Esophagus squamous epithelium (tissue), 5 donors: ENCODE data around the gene CDIP1. TPM values are rescaled to one million over a fixed set of nuclear protein-coding genes. Genes with fewer than 3 reads are reported as not detected.
A peak's percentile ranks its signal among the peaks of the same experiment; 100 is the strongest.

ENCODE experiments used
- DNase-seq: peaks from one replicate; lab custom pipeline; 2025; lab: John Stamatoyannopoulos, UW
- H3K27ac ChIP-seq, 4 donors: fragments of 200-600 bp; sonication (generic); one replicate each; pipeline ENCODE4 v1.5.1; 2016 to 2019; ENCODE audit warnings: mild to moderate bottlenecking in 1 of 4
- H3K27me3 ChIP-seq, 4 donors: fragments of 200-600 bp; sonication (generic); 1 replicate in 3 of 4; 2 replicates in 1 of 4; pipeline versions ENCODE4 v1.5.1 to v1.6.0; 2017 to 2021; ENCODE audit warnings: antibody characterized with exemption in 1 of 4
- H3K36me3 ChIP-seq, 3 donors: fragments of 200-600 bp; sonication (generic); one replicate each; pipeline ENCODE4 v1.5.1; 2016 to 2019
- H3K4me1 ChIP-seq, 3 donors: fragments of 200-600 bp; sonication (generic); one replicate each; pipeline ENCODE4 v1.5.1; 2017 to 2019
- H3K4me3 ChIP-seq, 4 donors: fragments of 200-600 bp; sonication (generic); 1 replicate in 3 of 4; 2 replicates in 1 of 4; pipeline ENCODE4 v1.5.1; 2016 to 2019; ENCODE audit warnings: mild to moderate bottlenecking in 2 of 4, moderate library complexity in 1 of 4
- H3K9me3 ChIP-seq, 3 donors: fragments of 200-600 bp; sonication (generic); one replicate each; pipeline ENCODE4 v1.5.1; 2016 to 2019
- POLR2A ChIP-seq, 4 donors: fragments of 450-650 bp; IDR thresholded peaks; one replicate each; pipeline ENCODE4 v1.6.1; 2017; ENCODE audit warnings: antibody characterized with exemption in 4 of 4, mild to moderate bottlenecking in 4 of 4, moderate library complexity in 3 of 4
- WGBS, 2 donors: methylation state at CpG; one replicate each; pipeline ENCODE4 v1.1.5; 2018; 5-methylcytosine and 5-hydroxymethylcytosine counted together
- intact Hi-C: fragments of 100-400 bp; cut with DNase I; formaldehyde crosslinking; loops from one replicate; pipeline ENCODE4 v1.15.0; 2022
- total RNA-seq, 4 donors: library from RNA; depleted of rRNA; stranded (reverse); fragments of >200 nt; gene quantifications; one replicate each; pipeline ENCODE4 v1.1.0, GENCODE V29; 2016
- TF ChIP-seq, protein P1 (sequence below), 6 experiments: fragments of 450-650 bp in 4 of 6; fragments of 200-600 bp in 2 of 6; sonication (generic) in 2 of 6; IDR thresholded peaks; one replicate each; pipeline ENCODE4 v1.5.1; 2016 to 2019; ENCODE audit warnings: antibody characterized with exemption in 6 of 6, mild to moderate bottlenecking in 4 of 6, moderate library complexity in 4 of 6
- donor health status: DM: yes; HTN: yes; CAD: no.

CDIP1 gene
- total RNA-seq, 4 donors from 2014 or later, result 10.2 to 26.5 (median 16.5) TPM

DNA sequence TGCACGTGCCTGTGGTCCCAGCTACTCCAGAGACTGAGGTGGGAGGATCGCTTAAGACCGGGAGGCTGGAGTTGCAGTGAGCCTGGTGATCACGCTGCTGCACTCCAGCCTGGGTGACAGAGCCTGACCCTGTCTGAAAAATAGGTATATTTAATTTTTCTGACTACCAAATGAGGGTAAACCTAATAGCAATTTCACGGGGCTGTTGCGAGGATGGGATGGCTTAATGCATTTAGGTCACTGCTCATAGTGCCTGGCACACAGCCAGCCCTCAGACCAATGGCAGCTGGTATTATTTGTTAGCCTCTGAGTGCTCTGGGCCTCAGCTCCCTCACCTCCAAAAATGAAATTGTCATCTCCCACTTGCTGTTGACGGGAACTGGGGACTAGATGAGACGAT lies 5.9 kb upstream of the CDIP1 start:
- TF ChIP-seq, protein P1, sequence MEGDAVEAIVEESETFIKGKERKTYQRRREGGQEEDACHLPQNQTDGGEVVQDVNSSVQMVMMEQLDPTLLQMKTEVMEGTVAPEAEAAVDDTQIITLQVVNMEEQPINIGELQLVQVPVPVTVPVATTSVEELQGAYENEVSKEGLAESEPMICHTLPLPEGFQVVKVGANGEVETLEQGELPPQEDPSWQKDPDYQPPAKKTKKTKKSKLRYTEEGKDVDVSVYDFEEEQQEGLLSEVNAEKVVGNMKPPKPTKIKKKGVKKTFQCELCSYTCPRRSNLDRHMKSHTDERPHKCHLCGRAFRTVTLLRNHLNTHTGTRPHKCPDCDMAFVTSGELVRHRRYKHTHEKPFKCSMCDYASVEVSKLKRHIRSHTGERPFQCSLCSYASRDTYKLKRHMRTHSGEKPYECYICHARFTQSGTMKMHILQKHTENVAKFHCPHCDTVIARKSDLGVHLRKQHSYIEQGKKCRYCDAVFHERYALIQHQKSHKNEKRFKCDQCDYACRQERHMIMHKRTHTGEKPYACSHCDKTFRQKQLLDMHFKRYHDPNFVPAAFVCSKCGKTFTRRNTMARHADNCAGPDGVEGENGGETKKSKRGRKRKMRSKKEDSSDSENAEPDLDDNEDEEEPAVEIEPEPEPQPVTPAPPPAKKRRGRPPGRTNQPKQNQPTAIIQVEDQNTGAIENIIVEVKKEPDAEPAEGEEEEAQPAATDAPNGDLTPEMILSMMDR (IDR thresholded peaks at IDR 0.05), result no peak
- no peak for TF ChIP-seq POLR2A (IDR thresholded peaks at IDR 0.05)
- Histone ChIP-seq H3K9me3 (peaks cover 0 to 10% (median 9%) of the 10 kb centered on the region in 3 donors), H3K4me1 (peaks cover 0 to 7% (median 0%) of the 10 kb centered on the region in 3 donors), H3K4me3 (no peak overlapping the region), H3K36me3 (no peaks in the 10 kb centered on the region), H3K27ac (no peak overlapping the region), H3K27me3 (no peaks in the 10 kb centered on the region)
- WGBS, 2 donors, result 76 to 86% methylated on average over 7 to 8 of the region's 8 CpGs
- DNase-seq, result no peak
- intact Hi-C loops, result no loop called here

DNA sequence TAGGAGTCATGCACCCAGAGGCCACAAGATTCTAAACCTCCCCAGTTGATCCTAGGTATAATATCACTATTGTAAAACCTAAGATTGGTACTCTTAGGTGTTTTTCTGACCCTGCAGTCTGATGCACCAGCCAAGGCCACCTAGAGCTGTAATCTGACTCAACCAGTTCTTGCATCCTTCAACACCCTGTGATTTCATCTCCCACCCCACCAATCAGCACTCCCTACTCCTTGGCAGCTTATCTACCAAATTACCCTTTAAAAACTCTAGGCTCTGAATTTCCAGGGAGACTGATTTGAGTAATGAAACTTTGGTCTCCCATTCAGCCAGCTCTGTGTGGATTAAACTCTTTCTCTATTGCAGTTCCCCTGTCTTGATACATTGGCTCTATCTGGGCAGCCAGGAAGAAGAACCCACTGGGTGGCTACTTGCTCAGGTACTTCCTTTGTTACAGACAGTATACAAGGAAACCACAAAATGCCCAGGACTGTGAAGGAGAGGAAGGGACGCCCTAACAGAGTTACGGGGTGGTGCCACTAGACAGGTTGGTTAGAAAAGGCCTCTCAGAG lies 1.2 kb upstream of the CDIP1 start:
- 80 to 91% methylated on average over 2 of the region's 2 CpGs for WGBS, 2 donors
- Histone ChIP-seq H3K27me3 (no peaks in the 10 kb centered on the region), H3K27ac (no peak overlapping the region), H3K4me3 (no peak overlapping the region), H3K4me1 (peaks cover 10 to 40% (median 17%) of the 10 kb centered on the region in 3 donors), H3K9me3 (peaks cover 0 to 12% (median 10%) of the 10 kb centered on the region in 3 donors), H3K36me3 (no peaks in the 10 kb centered on the region)
- intact Hi-C loops, result no loop called here
- no peak for DNase-seq
- no peak for TF ChIP-seq POLR2A (IDR thresholded peaks at IDR 0.05)
- TF ChIP-seq, protein P1 (IDR thresholded peaks at IDR 0.05), result no peak

DNA sequence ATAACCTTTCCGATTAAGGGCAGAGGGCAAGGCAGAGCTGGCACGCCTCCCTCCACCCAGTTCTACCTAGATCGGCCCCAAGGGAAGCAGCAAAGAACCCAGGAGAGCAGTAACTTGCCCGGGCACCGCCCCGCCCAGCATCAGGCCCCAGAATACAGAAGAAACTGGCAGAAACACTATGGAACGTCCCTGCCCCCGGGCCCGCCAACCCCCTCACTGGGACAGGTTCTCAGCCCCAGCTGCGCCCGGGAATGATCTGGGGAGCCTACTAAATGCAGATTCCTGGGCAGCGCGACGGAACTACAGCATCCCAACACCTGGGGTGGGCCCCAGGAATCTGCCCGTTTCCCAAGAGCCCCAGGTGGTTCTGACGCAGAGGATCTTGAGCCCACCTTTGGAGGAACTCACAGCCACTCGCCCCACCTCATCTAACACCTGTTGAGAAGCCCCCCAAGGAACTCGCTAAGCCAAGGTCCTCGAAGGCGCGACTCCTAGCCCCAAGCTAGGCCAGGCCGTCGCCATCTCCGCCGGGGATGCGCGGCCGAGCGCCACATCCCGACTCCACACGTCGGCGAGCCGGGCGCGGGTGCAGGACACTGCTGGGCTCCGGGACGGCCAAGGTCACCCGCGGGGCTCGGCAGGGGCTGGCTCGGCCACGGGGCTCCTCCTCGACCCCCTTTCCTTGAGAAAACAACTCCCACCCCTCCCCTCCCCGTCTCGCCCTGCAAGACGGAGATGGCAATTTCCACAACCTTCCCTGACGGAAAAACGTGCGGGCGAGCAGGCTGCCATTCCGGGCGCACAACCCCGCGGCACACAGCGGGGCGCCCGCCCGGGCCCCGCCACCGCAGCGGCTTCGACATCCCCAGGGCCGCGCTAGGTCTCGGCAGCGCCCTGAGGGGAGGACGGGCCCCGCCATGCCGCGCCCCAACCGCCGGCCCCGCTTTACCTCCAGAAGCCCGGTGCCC lies 913 bp downstream of the CDIP1 start:
- no peak for TF ChIP-seq POLR2A (IDR thresholded peaks at IDR 0.05)
- TF ChIP-seq, protein P1 (IDR thresholded peaks at IDR 0.05), result no peak
- Histone ChIP-seq H3K36me3 (peaks cover 0 to 10% (median under 1%) of the 10 kb centered on the region in 3 donors), H3K4me1 (peaks cover 10 to 48% (median 17%) of the 10 kb centered on the region in 3 donors), H3K27me3 (no peaks in the 10 kb centered on the region), H3K4me3 (peak overlapping the region; percentile 62 to 93 (median 72)), H3K27ac (peak overlapping the region; percentile 90 to 97 (median 94)), H3K9me3 (peaks cover 0 to 12% (median 10%) of the 10 kb centered on the region in 3 donors)
- no peak for DNase-seq
- intact Hi-C loops, result no loop called here
- 11 to 25% methylated on average over 10 to 20 of the region's 75 CpGs for WGBS, 2 donors

DNA sequence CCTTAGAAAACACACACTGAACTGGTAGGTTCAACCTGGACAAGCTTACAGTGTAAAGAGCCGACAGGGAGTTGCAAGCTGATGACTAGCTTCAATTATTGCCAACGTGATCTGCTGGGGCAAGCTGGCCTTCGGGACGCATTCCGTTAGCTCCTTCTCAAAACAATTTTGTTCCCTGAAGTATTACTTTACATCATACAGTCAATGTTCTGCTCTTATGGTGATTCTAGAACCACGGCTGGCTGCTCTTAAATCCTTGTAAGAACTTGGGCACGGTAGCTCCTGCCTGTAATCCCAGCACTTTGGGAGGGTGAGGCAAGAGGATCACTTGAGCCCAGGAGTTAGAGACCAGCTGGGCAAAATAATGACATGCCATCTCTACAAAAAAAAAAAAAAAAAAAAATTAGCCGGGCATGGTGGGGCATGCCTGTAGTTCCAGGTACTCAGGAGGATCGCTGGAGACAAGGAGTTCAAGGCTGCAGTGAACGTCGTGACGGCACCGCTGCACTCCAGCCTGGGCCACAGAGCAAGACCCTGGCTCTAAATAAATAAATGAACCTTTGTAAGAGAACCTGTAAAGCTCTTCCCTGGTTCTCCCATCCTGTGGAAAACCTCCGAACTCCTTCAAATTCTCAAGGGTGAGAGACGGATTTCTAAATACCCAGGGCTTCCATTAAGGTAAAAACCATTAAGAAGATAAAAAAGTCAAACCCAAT lies 2.0 kb downstream of the CDIP1 start:
- H3K27ac ChIP-seq, result peak overlapping the region; percentile 90 to 97 (median 94)
- intact Hi-C loops, result no loop called here
- H3K4me3 ChIP-seq, result peak overlapping the region; percentile 62 to 93 (median 72)
- DNase-seq, result no peak
- 36 to 40% methylated on average over 14 to 15 of the region's 15 CpGs for WGBS, 2 donors
- no peak for TF ChIP-seq POLR2A (IDR thresholded peaks at IDR 0.05)
- TF ChIP-seq, protein P1 (IDR thresholded peaks at IDR 0.05), result no peak
- peaks cover 0 to 20% (median 7%) of the 10 kb centered on the region in 3 donors for H3K36me3 ChIP-seq
- no peaks in the 10 kb centered on the region for H3K27me3 ChIP-seq
- peaks cover 10 to 48% (median 17%) of the 10 kb centered on the region in 3 donors for H3K4me1 ChIP-seq
- H3K9me3 ChIP-seq, result peaks cover 0 to 12% (median 10%) of the 10 kb centered on the region in 3 donors
